ENCODE data around the gene EPN1.

The EPN1 gene

GRCh38 chr19:55692681-55693081 is 17.7 kb downstream of the EPN1 start:
- no peak for DNase-seq (ENCODE audit: low read depth, low spot score)

GRCh38 chr19:55693336-55693974 is 18.4 kb downstream of the EPN1 start:
- in situ Hi-C loops (cut with HindIII; ENCODE audit: low sequenced_read_pairs): no loop called here
- H3K4me3 ChIP-seq (ENCODE audit: low read depth, low read length): no peak overlapping the region
- no peak for DNase-seq (ENCODE audit: low read depth, low spot score)
- TF ChIP-seq CTCF (IDR thresholded peaks at IDR 0.05; ENCODE audit: low read depth, low read length): no peak

More at GRCh38 chr19:55692681-55693081, 17.7 kb downstream of the EPN1 start:
- H3K4me3 ChIP-seq (ENCODE audit: low read depth, low read length): no peak overlapping the region
- no peak for TF ChIP-seq CTCF (IDR thresholded peaks at IDR 0.05; ENCODE audit: low read depth, low read length)
- in situ Hi-C loops (cut with HindIII; ENCODE audit: low sequenced_read_pairs): no loop called here

GRCh38 chr19:55694241-55694655 is 19.2 kb downstream of the EPN1 start:
- in situ Hi-C loops (cut with HindIII; ENCODE audit: low sequenced_read_pairs): no loop called here

GRCh38 chr19:55694656-55695491 is 19.8 kb downstream of the EPN1 start:
- DNase-seq (ENCODE audit: low read depth, low spot score): no peak
- in situ Hi-C loops (cut with HindIII; ENCODE audit: low sequenced_read_pairs): no loop called here
- TF ChIP-seq CTCF (IDR thresholded peaks at IDR 0.05; ENCODE audit: low read depth, low read length): no peak
- H3K4me3 ChIP-seq (ENCODE audit: low read depth, low read length): no peak overlapping the region

More at GRCh38 chr19:55694241-55694655, 19.2 kb downstream of the EPN1 start:
- no peak overlapping the region for H3K4me3 ChIP-seq (ENCODE audit: low read depth, low read length)
- TF ChIP-seq CTCF (IDR thresholded peaks at IDR 0.05; ENCODE audit: low read depth, low read length): no peak
- no peak for DNase-seq (ENCODE audit: low read depth, low spot score)

- no peak for TF ChIP-seq CTCF (IDR thresholded peaks at IDR 0.05; ENCODE audit: low read depth, low read length)
- in situ Hi-C loops (cut with HindIII; ENCODE audit: low sequenced_read_pairs): no loop called here
- no peak for DNase-seq (ENCODE audit: low read depth, low spot score)
- H3K4me3 ChIP-seq (ENCODE audit: low read depth, low read length): no peak overlapping the region
Observed at GRCh38 chr19:55695511-55696290, 20.7 kb downstream of the EPN1 start.

GRCh38 chr19:55696301-55697068 is 21.5 kb downstream of the EPN1 start:
- no peak overlapping the region for H3K4me3 ChIP-seq (ENCODE audit: low read depth, low read length)
- no peak for DNase-seq (ENCODE audit: low read depth, low spot score)
- TF ChIP-seq CTCF (IDR thresholded peaks at IDR 0.05; ENCODE audit: low read depth, low read length): no peak
- in situ Hi-C loops (cut with HindIII; ENCODE audit: low sequenced_read_pairs): no loop called here
